Stimulated activated CD4-positive, alpha-beta T cell treated with anti-CD3 and anti-CD28 coated beads, Interleukin-1b, Interleukin-23, amount 100 ng/mL, for 48 hours (primary cell): ENCODE results near the gene PYDC1.
"Not testable (repeated sequence)": the region's sequence is repeated elsewhere in the genome, so short reads cannot be mapped to it uniquely, and the experiment has no call there.

ENCODE experiments used
- DNase-seq: peaks from one replicate; pipeline ENCODE4 v3.0.0-alpha.2; 2020

PYDC1 gene

DNA sequence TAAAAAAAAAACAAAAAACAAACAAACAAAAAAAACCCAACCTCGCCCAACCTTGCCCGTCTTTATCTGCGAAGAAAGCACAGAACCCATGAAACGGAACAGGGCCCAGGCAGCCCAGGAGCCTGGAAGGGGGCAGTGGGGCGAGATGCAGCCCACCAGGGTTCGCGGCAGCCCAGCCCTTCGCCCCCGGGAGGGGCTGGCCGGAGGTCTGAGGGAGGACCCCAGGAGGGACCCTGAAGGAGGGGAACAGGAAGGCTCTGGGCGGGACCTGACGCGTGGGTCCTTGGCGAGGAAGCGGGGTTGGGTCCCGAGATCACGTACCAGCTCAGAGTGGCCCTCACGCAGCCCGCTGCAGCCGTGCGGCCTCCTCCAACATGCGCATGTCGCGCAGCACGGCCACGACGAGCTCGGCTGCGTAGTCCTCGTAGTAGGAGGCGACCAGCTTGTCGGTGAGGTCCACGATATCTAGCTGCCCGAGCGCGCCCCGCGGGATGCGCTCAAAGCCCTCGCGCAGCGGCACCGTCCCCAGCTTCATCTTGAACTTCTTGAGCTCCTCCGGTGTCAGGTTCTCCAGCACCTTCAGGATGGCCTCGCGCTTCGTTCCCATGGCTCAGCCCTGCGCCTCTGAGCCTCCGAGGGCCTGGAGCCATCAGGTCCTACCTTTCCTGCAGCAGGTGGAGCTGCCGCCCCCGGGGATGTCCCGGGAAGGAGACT is at the start of gene PYDC1:
Gene PYDC1, minus strand, starts transcription at position 714 of the 714 bp plus-strand sequence. Its CDS starts 107 bp downstream, at position 607.
- DNase-seq, result no peak

DNA sequence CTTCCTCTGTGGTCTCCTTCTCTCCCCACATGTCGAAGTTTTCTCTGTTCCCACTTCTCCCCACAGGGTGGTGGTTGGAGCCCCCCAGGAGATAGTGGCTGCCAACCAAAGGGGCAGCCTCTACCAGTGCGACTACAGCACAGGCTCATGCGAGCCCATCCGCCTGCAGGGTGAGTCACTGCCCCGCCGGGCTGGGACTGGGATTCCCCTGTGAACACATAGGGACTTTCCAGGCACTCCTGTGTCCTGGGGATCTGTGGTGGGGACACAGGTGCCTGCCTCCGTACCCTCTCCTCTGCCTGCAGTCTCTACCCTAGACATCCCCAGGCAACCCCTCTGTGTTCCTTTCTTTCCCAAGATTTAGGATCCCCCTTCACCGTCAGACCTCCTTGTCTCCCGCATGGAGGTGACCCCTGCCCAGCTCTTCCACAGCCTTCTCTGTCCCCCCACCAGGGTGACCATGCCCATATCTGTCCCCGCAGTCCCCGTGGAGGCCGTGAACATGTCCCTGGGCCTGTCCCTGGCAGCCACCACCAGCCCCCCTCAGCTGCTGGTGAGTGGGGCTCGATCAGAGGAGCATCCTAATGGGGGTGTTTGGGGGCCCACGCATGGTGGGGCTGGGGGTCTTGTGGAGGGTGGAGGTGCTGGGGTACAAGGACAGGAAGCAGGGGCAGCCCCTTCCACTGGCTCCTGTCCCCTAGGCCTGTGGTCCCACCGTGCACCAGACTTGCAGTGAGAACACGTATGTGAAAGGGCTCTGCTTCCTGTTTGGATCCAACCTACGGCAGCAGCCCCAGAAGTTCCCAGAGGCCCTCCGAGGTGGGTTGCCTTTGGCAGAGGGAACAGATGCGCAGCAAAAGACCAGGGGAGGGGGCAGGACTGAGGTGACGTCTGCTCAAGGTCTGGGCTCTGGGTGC is 48.7 kb upstream of the PYDC1 start:
- DNase-seq, result peak; percentile 84

DNA sequence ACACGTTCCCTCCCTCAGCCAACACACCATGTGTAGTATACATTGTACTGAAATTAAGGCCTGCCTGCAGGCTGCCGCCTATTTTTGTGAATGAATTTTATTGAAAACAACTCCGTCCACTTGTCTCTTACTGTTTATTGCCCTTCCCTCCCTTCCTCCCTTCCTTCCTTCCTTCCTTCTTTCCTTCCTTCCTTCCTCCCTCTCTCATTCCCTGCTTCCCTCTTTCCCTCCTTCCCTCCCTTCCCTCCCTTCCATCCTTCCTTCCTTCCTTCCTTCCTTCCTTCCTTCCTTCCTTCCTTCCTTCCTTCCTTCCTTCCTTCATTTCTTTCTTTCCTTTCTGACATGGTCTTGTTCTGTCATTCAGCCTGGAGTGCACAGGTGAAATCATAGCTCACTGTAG is 45.1 kb upstream of the PYDC1 start:
- no peak for DNase-seq

DNA sequence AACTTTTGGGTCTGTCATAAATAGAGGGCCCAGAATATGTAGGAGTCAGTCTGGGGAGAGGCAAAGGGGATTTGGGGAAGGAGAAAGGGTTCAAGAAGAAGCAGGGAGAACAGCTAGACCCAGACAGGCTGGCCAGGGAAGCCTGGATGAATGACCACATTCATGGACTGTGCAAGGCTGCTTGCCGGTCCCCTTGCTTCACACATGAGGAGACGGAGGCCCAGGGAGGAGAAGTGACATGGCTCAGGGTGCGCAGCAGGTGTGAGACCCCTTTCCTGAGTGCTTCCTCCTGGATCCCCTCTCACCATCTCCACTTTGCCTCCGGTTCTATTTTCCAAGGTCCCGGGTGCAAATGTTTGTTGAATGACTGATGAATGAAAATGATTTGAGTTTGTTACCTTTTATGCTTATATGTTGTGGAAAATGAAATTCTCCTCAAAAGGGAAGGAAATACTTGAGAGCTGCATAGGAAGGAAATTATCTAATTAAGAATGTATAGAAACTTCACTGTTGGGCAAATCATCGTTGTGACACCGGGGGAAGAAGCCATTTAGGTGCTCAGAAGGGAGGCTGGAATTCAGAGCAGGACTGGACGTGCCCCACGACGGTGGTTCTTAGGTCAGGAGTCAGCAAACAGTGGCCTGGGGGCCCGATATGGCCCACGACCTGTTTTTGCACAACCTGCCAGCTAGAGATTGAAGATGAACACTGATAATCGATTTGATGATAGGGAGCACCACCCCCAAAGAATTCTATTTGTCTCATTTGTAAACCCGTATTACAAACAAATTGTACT is 43.4 kb upstream of the PYDC1 start:
- DNase-seq, result no peak

DNA sequence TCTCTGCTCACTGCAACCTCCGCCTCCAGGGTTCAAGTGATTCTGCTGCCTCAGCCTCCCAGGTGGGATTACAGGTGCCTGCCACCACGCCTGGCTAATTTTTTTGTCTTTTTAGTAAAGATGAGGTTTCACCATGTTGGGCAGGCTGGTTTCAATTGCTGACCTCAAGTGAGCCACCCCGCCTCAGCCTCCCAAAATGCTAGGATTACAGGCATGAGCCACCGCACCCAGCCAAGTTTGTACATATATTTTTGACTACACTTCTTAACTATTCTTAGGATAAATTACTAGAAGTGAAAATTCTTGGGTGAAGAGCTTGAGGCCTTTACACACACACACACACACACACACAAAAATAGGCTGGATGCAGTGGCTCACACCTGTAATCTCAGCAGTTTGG is 41.4 kb upstream of the PYDC1 start:
- no peak for DNase-seq

DNA sequence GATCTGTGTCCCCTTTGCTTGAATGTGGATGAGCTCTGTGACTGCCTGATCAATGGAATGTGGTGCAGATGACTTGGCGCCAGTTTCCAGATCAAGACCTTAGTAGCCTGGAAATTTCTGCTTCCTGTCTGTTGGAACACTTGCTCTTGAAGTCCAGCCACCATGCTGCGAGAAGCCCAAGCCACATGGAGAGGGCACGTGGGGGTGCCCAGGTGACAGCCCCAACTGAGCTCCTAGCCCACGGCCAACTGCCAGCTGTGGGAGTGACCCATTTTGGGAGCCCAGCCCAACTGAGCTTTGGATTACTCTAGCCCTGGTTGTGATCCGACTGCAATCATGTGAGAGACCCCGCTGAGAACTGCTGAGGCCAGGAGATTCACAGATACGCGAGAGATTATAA is 39.5 kb upstream of the PYDC1 start:
- DNase-seq, result no peak

DNA sequence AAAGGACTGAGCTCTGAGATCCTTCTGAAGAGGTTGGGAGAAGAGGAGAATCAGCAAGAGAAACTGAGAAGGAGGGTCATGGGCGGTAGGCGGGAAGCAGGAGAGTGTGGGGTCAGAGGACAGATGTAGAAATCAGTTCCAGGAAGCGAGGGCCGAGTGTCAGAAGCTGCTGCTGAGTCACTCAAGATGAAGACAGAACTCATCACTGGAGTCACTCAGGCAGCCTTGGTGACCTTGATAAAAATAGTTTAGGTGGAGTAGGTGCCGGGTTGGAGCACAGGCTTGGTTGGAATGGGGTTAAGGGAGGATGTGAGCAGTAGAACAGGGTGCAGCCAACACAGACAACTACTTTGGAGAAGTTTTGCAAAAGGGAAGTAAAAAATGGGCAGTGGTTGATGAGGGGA is 36.7 kb upstream of the PYDC1 start:
- peak; percentile 59 for DNase-seq

DNA sequence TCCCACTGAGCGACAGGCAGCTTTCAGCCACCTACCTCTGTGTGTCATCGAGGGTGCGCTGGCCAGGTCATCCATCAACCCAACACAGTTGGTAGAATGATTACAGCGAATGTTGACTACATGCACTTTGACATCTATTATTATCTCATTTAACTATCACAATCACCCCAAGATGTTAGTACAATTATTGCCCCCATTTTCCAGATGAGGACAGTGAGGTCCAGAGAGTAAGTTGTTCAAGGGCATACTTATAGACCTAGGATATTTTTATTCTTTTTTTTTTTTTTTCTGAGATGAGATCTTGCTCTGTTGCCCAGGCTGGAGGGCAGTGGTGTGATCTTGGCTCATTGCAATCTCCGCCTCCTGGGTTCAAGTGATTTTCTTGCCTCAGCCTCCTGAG is 34.5 kb upstream of the PYDC1 start:
- no peak for DNase-seq

DNA sequence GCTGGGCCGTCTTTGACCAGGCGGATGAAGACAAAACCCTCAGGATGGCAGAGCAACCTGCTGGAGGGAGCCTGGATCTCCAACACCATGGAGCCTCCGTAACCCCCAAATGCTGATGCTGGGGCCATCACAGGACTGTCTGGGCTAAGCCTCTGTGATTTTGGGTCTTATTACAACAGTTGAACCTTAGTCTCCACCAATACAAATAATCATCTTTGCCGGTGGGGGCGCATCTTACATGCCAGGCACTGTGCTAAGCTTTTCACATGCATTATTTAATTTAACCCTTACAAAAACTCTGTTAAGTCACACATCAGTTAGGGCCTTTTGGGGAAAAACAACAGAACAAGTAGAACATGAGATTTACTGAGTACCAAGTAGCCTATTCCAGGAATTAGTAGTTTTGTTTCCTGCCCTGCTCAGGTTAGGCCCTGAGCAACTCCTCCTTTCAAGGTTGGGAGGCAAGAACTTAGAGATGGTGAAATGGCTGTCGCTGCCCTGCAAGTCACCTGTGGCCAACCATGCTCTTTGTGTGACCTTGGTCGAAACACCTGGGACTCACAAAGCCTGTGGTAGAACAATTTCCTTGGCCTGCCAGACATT is 33.9 kb upstream of the PYDC1 start:
- DNase-seq, result no peak

DNA sequence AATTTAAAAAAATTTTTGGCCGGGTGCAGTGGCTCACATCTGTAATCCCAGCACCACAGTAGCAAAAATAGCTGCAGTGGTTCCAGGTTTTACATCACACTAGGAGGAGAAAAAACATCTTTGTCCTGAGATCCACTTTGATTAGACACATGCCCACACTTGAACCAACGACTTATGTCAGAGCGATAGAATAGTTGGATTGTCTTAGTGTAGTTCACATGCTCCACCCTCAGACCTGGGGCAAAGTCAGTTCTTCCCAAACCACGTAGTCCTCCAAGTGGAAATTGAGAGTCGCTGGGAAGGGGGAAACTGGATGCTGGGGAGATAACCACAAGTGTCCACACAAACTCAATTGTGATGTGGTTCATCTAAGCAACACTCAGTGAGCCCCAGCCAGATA is 31.4 kb upstream of the PYDC1 start:
- DNase-seq, result no peak

DNA sequence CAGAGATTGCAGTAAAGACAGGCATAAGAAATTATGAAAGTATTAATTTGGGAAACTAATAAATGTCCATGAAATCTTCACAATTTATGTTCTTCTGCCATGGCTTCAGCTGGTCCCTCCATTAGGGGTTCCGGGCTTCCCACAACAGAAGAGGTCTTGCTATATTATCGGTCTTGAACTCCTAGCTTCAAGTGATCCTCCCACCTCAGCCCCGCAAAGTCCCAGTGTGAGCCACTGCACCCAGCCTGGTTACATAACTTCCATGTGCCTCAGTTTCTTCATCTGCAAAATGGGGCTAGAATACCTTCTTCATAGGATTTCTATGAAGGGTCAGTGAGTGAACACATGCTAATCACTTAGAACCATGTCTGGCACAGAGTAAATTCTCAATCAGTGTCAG is 29.4 kb upstream of the PYDC1 start:
- no peak for DNase-seq

DNA sequence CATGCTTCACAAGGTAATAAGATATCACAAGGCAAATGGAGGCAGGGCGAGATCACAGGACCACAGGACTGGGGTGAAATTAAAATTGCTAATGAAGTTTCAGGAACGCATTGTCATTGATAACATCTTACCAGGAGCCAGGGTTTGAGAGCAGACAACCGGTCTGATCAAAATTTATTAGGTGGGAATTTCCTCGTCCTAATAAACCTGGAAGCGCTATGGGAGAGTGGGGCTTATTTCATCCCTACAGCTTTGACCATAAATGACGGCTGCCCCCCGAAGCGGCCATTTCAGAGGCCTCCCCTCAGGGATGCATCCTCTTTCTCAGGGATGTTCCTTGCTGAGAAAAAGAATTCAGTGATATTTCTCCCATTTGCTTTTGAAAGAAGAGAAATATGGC is 28.7 kb upstream of the PYDC1 start:
- DNase-seq, result not testable (repeated sequence)

DNA sequence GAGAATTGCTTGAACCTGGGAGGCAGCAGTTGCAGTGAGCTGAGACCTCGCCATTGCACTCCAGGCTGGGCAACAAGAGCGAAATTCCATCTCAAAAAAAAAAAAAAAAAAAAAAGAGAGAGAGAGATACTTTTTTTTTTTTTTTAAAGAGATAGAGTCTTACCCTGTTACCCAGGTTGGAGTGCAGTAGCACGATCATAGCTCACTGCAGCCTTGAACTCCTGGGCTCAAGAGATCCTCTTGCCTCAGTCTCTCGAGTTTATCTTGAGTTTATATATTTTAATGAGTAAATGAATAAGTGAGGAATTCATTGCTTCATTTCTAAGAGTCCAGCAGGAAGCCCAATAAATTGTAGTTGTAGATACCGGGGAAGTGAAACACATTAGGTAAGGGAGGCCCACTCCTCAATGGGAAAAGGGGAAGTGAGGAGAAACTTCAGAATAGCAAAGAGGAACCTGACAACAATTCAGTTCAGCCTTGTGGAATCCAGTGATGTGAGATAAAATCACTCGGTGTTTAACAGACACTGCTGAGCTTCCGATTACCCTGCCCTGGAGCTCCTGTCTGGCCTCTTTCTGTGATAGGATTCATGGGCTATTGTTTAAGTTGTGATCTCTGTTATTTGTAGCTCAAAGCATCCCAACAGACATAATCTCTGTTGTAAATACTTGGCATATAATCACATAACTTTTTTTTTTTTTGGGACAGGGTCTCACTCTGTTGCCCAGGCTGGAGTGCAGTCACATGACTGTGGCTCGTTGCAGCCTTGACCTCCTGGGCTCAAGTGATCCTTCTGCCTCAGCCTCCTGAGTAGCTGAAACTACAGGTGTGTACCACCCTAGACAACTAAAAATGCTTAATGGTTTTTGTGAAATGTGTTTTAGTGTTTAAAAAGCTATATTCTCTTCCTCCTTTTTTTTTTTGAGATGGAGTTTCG is 27.1 kb upstream of the PYDC1 start:
- no peak for DNase-seq

DNA sequence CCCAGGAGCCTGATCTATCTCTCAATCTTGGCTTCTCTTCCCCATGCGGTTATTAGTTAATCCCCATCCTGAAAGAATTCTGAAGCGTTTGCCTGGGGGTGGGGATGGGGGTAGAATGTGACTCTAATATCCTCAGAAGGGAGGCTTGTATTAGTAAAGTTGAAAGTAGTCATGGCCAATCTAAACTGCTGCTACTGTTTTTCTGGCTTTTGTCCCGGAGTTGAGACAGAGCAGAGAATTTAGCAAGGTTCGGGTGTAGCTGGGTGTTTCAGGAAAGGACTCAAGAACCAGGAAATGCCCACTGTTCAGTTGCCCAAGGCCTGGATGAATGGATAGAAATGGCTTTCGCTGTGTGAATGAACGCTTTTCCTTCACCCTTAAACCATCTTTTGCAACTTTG is 25.3 kb upstream of the PYDC1 start:
- DNase-seq, result no peak

DNA sequence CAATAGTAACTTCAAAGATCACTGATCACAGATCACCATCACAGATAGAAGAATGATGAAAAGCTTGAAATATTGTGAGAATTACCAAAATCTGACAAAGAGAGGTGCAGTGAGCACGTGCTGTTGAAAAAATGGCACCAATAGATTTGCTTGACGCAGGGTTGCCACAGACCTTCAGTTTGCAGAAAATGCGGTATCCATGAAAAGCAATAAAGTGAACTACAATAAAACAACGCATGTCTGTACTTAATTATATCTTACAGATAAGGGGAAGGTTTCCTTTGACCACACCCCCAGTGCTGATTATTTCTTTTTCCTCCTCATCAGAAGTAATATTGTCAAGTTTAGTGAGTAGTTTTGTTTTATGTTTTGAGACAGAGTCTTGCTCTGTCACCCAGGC is 21.1 kb upstream of the PYDC1 start:
- no peak for DNase-seq

DNA sequence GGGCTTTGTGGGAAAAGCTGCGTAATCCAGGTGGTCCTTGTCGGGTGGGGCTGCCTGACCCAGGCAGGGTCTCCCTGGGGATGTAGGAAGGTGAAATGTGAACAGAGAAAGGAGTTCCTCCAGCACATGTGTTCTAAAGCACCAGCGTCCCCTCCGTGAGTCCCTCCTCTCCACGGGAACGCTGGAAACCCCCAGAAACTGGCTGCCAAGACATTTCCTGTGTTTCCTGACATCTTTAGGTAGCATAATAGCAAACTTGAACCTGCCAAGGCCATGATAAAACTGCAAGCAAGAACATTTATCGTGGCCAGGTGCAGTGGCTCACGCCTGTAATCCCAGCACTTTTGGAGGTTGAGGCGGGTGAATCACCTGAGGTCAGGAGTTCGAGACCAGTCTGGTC is 12.6 kb upstream of the PYDC1 start:
- DNase-seq, result no peak

DNA sequence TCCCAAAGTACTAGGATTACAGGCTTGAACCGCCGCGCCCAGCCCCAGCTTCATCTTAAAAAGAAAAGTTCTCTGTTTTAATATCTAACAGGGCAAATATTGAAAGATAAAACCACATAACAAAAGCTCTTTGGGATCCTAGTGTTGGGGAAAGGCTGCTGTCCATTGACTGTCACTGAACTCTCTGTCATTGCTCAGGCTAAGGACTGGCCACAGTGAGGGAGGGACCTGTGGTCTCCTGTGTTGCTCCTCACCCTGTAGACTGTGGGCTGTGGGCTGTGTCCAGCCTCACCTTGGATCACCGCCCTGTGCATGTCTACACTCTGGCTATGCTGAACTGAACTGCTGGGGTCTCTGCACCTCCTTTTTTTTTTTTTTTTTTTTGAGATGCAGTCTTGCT is 11.3 kb upstream of the PYDC1 start:
- no peak for DNase-seq

DNA sequence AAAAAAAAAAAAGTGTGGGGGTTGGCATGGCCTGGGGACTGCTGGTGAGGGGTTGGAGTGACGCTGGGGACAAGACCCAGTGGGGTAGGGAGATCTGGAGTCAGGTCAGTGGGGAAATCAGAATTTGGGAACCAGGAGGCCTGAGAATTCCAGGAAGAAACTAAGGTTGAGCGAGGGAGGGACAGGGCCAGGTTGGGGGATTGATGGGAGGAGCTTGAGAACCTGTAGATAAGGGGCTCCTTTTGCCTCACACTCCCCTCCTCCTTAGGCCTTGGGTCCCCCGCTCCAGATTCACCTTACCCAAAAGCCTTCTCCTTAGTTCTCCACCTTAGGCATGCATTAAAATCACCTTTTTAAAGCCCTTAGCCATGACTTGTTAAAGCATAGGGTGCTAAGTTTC is 8.3 kb upstream of the PYDC1 start:
- no peak for DNase-seq

DNA sequence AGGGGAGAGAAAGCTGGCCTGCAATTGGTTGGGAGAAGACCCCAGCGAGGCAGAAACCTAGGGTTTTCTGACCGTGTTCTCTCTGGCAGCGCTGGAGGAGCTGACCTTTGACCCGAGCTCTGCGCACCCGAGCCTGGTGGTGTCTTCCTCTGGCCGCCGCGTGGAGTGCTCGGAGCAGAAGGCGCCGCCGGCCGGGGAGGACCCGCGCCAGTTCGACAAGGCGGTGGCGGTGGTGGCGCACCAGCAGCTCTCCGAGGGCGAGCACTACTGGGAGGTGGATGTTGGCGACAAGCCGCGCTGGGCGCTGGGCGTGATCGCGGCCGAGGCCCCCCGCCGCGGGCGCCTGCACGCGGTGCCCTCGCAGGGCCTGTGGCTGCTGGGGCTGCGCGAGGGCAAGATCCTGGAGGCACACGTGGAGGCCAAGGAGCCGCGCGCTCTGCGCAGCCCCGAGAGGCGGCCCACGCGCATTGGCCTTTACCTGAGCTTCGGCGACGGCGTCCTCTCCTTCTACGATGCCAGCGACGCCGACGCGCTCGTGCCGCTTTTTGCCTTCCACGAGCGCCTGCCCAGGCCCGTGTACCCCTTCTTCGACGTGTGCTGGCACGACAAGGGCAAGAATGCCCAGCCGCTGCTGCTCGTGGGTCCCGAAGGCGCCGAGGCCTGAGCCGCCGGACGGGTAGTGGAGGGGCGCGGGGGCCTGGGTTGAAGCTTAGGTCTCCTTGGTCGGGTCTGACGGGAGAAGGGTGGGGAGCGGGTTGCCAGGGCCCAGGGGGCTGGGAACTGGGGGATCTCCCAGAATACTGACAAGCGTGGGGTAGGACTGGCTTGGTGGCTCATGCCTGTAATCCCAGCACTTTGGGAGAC is 7.4 kb upstream of the PYDC1 start:
- DNase-seq, result no peak

DNA sequence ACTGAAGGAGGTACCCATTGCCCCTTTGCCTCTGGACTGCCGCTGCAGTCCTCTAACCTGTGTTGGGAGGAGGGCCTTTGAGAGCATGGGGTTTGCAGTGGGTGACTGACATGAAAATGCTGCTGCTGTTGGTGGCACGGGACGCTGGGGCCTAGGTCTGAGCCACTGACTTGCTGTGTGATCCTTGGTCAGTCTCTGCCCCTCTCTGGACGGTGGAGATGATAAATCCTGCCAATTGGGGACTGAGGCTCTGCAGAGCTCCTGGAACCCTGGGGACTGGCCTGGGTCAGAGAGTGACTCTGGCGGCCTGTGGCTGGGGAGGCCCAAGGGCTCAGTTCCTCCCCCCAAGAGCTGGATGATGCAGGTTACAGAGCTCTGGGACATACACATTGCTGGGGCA is 6.1 kb upstream of the PYDC1 start:
- no peak for DNase-seq
